Left renal pelvis (tissue), 4 donors: ENCODE measurements around the gene ADCY10. TPM values are rescaled to one million over a fixed set of nuclear protein-coding genes. Genes with fewer than 3 reads are reported as not detected.

Experiments
- polyA plus RNA-seq, 4 donors: library from polyadenylated mRNA; unstranded; fragments of 120-200 nt; gene quantifications; one replicate each; pipeline ENCODE4 v1.2.1, GENCODE V29; 2013; ENCODE audit not compliant: insufficient read length in 4 of 4

Gene ADCY10
- polyA plus RNA-seq, 4 donors = 0.07 to 0.96 (median 0.39) TPM

Other genes with a start within 250 kb of the ADCY10 start
- gene MPZL1, start 192.2 kb downstream of the ADCY10 start, polyA plus RNA-seq = 100 to 1,000 TPM; 111 to 194 (median 147) TPM
- 10 to 100 TPM; 57.1 to 79.0 (median 77.6) TPM for gene DCAF6, start 22.5 kb upstream of the ADCY10 start, polyA plus RNA-seq
- 100 to 1,000 TPM in 3 of 4 donors, 10 to 100 TPM in 1; 54.5 to 214 (median 186) TPM for gene MPC2, start 22.9 kb upstream of the ADCY10 start, polyA plus RNA-seq
- gene GPR161, start 222.8 kb upstream of the ADCY10 start, polyA plus RNA-seq = 10 to 100 TPM; 19.5 to 26.8 (median 20.8) TPM